ENCODE results near the gene AGAP9. TPM values are rescaled to one million over a fixed set of nuclear protein-coding genes. Genes with fewer than 3 reads are reported as not detected.
"Not testable (repeated sequence)": the region's sequence is repeated elsewhere in the genome, so short reads cannot be mapped to it uniquely, and the experiment has no call there.

AGAP9 gene
- 1.4 and 1.7 TPM in 2 replicates for total RNA-seq

DNA sequence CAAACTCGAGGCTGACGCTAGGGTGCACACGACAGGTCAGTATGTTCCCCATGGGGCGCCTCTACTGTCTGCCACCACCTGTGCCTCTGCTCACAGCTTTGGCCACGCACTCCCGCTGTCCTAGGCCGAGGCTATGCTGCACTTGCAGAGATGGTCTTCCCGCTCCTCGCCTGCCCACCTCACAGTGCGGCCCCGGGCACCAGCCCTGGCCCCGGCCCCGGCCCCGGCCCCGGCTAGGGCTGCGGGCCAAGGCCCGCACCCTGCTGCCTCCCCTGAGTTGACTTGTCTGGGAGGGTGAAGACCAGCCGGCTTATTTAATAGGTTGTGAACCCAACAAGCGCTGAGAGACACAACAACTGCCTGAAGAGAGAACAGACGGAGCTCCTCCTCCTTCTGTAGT is at the start of gene AGAP9:
TSS of gene AGAP9 (minus strand) at position 164 of the 400 bp plus-strand sequence. CDS start at position 52, 112 bp downstream.
- not testable (repeated sequence) for DNase-seq (ENCODE audit: low read depth, low spot score)

DNA sequence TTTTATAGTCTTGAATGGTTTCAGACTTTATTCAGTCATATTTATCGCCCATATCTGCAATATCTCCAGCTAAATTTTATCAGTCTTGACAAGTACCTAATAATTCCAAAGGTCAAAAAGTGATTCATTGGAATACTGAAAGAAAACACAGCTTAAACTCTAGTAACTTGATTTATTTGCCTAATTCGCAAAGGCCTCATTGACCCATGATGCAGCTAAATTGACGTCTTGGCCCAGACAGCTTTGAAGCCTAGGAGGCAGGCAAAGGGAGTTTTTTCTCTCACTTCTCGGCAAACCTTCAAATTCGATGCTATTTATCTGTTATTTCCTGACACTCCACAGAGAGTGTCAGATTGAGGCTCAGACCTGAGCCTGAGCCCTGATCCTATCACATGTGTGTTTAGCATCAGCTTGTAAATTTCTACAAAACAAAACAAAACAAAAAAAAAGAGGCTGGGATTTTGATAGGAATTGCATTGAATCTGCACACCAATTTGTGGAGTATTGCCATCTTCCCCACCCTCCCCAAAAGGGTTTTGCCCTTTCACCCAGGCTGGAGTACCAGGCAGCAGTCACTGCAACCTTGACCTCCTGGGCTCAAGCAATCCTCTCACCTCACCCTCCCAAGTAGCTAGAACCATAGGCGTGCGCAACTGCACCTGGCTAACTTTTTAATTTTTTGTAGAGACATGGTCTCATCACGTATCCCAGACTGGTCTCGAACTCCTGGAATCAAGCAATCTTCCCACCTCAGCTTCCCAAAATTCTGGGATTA is 47.9 kb upstream of the AGAP9 start:
- not testable (repeated sequence) for DNase-seq (ENCODE audit: low read depth, low spot score)

DNA sequence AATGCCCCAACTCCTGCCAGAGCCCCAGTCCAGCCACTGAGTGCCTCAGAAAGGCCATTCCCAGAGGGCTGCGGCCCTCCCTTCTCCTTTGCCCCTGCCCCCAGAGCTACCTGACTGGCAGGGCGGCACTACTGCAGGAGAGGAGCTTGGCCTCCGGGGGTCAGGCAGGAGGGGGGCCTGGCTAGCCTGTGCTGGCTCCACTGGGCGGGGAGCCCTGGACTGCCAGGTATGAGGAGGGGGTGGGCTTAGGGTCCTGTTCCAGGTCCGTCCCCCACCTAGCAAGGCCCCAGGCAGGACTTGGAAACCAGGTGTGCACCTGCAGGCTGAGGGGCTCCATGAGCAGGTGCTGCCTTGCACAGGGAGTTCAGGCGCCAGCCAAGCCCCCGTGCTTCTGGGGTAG is 43.3 kb upstream of the AGAP9 start:
- not testable (repeated sequence) for DNase-seq (ENCODE audit: low read depth, low spot score)

DNA sequence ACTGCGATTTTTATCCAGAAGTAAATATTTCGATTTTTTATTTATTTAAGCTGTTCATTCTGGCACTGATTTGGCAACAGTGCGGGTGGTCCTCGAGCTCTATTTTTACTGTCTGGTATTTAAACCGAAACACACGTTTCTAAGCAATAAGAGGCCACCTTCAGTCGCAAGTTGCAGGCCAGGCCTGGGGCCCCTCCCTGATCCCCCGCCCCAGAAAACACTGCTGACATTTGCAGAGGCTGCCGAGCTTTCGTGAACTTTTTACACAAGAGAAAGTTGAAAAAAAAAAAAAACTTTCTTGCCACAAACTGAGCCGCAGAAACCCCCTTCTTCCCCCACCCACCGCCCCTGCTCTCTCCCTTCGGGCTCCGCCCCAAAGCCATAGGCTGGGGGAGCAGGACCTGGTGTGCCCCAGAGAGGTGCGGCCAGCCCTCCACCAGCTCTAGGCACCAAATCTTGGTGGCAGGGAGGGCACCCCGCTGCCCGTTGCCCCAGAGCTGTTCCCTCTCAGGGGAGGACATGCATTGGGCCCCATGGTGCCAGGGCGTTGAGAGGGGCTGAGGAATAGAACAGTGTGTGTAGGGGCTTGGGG is 42.8 kb upstream of the AGAP9 start:
- not testable (repeated sequence) for DNase-seq (ENCODE audit: low read depth, low spot score)

DNA sequence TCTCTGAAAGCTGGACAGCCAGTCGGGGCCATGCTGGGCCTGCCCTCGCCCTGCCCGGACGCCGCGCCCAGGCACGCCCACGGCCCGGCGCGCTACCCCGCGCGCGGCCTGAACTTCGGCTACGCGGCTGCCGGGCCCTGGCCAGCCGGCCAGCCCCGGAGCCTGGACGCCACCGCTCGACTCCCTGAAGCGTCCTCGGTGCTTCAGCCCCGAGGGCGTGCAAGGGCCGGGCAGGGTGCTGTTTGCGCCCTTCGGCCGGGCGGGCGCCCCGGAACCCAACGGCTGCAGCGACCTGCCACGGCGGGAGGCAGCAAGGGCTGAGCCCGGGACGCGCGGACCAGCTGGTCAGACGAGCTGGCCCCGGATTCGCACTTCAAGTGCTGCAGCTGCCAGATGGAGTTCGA is 42.1 kb upstream of the AGAP9 start:
- not testable (repeated sequence) for DNase-seq (ENCODE audit: low read depth, low spot score)

DNA sequence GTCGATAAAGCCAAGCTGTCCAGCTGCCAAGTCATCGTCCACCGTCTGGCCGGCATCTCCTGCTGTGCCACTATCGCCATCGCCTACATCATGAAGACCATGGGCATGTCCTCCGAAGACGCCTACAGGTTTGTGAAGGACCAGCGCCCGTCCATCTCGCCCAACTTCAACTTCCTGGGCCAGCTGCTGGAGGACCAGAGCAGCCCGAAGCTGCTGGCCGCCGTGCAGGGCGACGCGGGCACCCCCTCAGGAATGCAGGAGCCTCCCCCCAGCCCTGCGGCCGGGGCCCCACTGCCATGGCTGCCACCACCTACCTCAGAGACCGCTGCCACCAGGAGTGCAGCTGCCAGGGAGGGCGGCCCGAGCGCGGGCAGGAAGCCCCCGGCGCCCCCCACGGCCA is 41.5 kb upstream of the AGAP9 start:
- not testable (repeated sequence) for DNase-seq (ENCODE audit: low read depth, low spot score)

DNA sequence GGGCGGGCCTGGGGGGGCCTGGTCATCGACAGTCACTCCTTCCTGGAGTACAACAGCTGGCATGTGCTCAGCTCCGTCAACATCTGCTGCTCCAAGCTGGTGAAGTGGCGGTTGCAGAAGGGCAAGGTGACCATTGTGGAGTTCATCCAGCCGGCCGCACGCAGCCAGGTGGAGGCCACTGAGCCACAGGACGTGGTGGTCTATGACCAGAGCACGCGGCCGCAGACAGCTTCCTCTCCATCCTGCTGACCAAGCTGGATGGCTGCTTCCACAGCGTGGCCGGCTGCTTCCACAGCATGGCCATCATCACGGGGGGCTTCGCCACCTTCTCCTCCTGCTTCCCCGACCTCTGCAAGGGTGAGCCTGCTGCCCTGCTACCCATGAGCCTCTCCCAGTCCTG is 40.9 kb upstream of the AGAP9 start:
- not testable (repeated sequence) for DNase-seq (ENCODE audit: low read depth, low spot score)

DNA sequence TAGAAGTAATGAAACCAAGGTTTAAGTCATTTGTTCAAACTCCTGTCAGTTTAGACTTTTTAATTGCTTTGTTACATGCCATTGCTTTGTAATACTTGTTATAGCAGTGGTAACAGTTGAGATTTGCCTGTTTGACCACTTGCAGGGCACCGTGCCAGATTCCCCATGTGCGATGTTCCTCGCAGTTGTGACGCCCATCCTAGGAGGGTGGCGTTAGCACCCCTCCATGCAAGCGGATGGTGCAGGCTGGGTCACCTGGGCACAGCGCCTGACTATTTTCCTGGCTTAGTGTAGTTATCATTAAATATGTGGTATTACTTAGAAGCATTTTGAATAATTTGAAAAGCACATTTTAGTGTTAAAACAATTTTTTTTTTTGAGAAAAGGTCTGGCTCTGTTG is 37.0 kb upstream of the AGAP9 start:
- DNase-seq (ENCODE audit: low read depth, low spot score) = not testable (repeated sequence)

DNA sequence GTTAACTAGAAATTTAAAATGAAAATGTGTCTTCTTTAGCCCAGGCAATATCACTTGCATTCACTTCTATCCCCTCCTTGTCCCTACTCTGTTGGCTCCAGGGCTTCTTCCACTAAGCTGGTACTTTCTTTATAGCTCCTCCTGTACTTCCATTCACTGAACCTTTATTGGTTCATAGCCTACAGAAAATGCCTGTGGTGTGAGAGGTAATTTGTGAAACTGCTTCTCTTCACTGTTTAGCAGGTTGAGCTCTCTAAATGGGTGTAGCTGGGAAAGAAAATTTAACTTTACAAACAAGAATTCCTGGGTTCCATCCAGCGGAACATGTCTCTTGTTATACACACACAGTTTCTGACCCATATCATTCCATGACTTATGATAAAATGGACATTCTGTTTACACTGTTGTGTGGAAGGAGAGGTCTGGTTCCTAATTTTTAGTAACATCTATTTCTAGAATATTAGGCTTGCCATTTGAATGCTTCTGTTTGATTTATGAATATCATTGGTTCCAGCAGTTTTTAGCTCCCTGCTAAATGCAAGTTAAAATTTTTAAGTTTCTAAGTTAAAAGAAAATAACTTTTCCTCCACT is 36.4 kb upstream of the AGAP9 start:
- DNase-seq (ENCODE audit: low read depth, low spot score) = not testable (repeated sequence)

DNA sequence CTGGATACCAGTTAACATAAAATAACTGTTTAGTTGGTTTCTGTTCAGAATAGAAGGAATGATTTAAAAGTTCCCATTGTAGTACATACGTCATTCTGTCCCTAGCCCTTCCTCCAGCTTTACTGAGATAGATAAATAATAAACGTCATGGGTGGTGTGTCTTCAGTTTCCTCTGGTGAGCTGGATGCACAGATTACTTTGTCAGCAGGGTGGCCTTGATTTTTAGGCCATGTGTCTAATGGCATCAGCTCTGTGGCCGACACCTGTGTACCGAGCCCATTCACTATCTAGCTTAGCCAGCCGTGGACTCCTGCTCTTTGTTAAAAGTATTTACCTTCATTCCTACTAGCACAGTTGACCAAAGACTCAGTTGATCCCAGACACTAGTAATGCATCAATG is 34.7 kb upstream of the AGAP9 start:
- DNase-seq (ENCODE audit: low read depth, low spot score) = not testable (repeated sequence)

DNA sequence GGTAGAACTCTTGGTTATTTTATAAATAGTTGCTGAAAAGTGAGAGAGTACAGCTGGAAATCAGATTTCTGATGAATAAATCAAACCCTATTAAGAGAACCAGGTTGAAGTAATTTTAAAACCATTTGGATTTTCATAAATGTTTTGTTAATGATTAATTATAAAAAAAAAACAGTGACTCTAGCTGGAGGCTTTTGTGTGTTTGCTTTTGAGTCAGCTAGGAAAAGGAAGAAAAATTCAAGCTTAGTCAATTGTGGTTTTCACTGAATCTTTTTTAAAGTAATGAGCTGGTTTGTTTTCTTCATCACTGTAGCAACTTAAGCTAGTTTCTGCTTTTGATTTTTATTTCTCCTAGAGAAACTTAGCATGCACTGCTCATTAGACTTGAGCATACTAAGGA is 34.2 kb upstream of the AGAP9 start:
- DNase-seq (ENCODE audit: low read depth, low spot score) = not testable (repeated sequence)

DNA sequence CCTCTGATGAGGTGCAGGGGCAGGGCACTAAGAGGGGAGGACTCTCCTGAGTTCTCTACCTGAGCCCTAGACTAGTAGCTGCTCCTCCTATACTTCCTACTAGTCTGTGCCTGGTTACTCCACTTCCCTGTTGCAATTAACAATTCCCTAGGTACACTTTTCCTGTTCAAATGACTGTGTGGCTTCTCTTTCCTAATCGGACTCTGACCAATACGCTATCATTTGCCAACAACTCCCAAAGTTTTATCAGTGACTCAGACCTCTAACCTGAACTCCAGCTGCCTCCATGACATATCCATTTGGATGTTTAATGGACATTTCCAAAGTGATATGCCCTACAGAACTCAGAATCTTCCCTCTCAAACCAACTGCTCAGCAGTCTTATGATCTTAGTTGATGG is 31.9 kb upstream of the AGAP9 start:
- DNase-seq (ENCODE audit: low read depth, low spot score) = not testable (repeated sequence)

DNA sequence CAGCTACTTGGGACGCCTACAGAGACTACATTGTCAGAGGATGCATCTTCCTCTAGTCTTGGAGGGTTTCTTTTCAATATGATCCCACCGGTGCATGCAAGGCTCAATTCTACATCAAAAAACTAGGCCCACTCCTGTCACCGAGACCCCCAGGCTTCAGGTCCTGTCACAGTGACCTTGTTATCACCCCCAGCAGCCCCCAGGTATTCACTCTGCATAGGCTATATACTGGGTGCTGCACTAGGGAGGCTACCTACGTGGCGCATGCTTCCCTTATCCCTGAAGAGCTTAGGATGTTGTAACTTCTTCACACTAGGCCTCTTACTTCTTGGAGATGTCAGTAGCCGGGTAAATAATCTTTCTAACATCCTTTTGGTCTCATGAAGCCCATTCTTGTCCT is 31.1 kb upstream of the AGAP9 start:
- DNase-seq (ENCODE audit: low read depth, low spot score) = not testable (repeated sequence)

DNA sequence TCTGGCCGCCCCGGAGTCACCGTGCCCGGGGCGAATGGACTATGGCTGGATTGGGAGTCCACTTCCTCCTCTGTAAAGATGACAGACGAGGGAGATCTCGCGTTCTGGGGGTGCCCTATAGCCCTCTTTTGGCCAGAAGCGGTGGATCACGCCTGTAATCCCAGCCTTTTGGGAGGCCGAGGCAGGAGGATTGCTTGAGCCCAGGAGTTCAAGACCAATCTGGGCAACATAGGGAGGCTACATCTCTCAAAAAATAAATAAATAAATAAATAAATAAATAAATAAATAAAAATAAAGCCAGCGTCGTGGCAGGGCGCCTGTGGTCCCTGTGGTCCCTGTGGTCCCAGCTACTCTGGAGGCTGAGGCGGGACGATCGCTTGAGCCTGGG is 30.4 kb upstream of the AGAP9 start:
- not testable (repeated sequence) for DNase-seq (ENCODE audit: low read depth, low spot score)

DNA sequence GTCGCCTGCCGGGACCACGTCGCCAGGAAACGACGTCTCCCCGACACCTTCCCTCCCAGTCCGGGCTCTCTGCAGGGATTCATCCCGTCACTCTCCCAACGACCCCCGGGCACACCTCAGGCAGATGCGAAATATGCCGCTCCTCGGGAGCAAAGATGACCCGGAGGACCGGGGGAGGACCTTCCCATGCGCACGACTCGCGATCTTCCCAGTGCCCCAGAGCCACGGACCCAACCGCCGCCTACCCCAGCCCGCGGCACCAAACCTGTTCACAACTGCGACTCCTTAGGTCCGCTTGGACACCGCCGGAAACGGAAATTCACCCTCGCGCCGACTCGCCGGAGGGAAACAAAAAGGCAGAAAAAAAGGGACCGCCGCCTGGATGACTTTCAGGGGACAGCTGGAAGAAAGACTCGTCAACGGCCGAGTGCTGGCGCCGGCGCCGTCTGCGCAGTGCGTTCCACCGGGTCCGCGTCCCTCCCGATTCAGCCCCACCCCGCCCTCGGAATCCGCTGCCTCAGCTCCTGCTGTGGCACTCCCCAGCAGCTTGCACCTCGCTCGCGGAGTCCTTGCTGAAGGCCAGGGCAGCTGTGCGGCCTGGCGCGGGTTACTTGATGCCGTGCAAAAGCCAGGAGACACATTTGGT is 29.9 kb upstream of the AGAP9 start:
- not testable (repeated sequence) for DNase-seq (ENCODE audit: low read depth, low spot score)

DNA sequence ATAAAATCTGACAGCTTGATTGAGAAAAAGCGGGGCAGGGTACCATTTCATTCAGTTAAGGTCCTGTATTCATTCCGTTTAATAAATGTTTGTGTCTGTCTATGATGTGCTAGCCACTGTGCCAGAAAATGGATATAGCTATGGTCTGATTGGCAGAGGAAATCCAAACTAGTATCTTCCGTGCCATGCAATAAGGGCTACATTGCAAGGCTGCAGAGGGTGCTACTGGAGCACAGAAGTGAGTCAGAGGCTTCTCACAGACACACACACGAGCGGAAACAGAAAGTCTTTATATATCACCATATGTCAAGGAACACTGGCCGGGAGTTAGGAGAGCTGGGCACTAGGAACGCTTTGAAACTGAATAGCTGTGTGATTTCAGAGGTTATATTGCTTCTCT is 29.3 kb upstream of the AGAP9 start:
- not testable (repeated sequence) for DNase-seq (ENCODE audit: low read depth, low spot score)

DNA sequence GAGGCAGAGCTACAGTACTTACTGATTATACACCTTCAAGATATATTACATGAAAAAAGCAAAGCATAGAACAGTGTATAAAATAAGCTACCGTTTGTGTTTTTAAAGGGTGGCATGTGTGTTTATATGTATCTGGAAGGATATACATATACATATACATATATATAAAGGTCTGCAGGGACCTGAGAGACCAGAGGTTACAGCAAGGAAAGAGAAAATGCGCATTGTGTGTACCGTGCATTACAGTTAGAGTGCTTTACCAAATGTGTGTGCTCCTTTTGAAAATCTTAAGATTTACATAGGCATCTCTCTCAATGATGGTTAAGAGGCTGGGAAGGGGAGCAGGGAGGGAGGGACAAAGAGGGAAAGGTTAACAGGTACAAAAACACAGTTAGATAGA is 23.8 kb upstream of the AGAP9 start:
- DNase-seq (ENCODE audit: low read depth, low spot score) = not testable (repeated sequence)

DNA sequence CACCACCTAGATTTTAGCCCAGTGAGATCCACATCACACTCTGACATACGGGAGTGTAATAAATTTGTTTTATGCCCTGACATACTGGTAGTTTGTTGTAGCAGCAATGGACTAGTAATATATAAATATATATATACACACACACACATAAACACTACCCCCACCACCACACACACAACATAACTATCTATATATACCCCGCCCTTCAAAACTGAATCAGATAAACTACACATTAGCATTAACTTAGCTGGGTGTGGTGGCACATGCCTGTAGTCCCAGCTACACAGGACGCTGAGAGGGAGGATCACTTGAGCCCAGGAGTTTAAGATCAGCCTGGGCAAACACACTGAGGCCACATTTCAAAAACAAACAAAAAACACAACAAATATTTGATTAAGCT is 13.0 kb upstream of the AGAP9 start:
- DNase-seq (ENCODE audit: low read depth, low spot score) = not testable (repeated sequence)

DNA sequence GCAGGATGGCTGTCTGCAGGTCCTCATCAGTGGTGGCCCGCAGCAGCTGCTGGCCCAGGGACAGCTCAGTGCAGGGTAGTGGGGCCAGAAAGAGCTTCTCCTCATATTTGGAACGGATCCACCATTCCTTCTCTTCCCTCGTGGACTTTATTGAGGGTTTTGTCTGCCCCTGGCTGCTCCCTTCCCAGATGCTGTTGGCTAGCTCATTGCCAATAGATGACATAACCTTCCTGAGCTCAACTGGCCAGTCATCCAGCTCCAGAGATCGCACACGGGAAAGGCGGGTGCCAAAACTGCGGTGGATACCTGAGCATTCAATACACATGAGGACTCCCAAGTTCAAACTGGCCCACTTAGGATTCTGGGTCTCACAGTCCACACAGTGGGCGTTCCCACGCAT is 21.1 kb downstream of the AGAP9 start:
- DNase-seq (ENCODE audit: low read depth, low spot score) = not testable (repeated sequence)

DNA sequence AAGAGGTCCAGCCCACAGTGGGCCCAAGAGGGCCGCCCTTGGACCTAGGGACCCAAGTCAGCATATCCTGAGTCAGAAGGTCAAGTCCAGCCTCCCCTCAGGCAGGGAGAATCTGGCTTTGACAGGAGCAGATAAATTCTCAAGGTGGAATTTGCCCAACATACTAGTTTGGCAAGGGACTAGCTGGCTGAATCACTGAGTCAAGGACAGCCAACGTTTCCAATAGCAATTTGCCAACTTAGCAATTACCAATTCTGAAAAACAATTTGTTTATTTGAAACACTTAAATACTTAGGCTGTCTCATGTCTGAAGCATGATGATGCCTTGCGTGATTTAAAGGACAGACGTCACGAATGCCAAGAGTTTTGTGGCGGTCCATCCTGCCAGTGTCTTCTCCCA is 29.2 kb downstream of the AGAP9 start:
- not testable (repeated sequence) for DNase-seq (ENCODE audit: low read depth, low spot score)

DNA sequence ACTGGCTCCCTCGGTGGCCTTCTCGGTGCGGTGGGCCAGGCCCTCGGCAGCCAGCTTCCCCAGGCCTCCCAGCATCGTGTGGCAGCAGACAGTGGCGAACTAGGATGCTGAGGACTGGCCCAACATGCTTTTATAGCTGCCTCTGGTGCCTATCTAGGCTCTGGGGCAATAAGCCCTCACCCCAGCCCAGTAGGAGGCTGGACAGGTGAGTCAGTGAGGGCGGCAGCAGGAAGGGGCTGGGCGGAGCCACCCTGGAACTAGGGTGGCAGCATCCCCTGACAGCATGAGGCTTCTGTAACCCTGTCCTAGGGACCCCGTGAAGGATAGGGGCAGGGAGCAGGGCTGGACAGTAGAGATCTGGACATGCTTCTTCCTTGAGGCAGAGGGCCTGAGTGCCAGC is 31.8 kb downstream of the AGAP9 start, which contains the start of gene FAM25G:
TSS of gene FAM25G (minus strand) at position 101 of the 400 bp plus-strand sequence. CDS start at position 75, 26 bp downstream.
- not testable (repeated sequence) for DNase-seq (ENCODE audit: low read depth, low spot score)

DNA sequence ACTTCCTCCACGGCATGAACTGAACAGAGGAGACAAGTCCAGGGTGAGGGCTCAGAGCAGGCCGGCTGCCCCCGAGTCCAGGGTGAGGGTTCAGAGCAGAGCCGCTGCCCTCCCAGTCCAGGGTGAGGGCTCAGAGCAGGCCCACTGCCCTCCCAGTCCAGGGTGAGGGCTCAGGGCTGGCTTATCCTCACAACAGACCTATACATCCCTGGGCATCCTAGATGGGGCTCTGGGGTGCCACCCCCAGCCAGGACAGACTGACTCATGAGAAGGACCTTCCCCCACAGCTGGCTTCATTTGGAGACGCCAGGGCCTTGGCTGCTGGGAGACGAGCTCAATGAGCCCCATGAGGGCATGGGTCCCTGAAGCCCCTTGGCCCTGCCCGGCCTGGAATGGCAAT is 33.8 kb downstream of the AGAP9 start:
- not testable (repeated sequence) for DNase-seq (ENCODE audit: low read depth, low spot score)

All from pulmonary artery endothelial cell (primary cell).